Upper lobe of right lung (tissue), 1 donor: ENCODE measurements around the gene SLC10A3. TPM values are rescaled to one million over a fixed set of nuclear protein-coding genes. Genes with fewer than 3 reads are reported as not detected.

ENCODE experiments used
- ATAC-seq: fragments of 200-7000 bp; cut with Tn5 transposase; one replicate; pipeline ENCODE4 v1.9.1; 2020; ENCODE audit warnings: mild to moderate bottlenecking, moderate library complexity
- DNase-seq: peaks from one replicate; pipeline ENCODE4 v3.0.0-alpha.2; 2020
- H3K27ac ChIP-seq: fragments of 200-600 bp; one replicate; pipeline ENCODE4 v1.8.0; 2022
- H3K27me3 ChIP-seq: fragments of 200-600 bp; one replicate; pipeline ENCODE4 v1.8.0; 2022; ENCODE audit warnings: mild to moderate bottlenecking
- H3K36me3 ChIP-seq: fragments of 200-600 bp; one replicate; pipeline ENCODE4 v1.8.0; 2022
- H3K4me1 ChIP-seq: fragments of 200-600 bp; one replicate; pipeline ENCODE4 v1.8.0; 2022
- H3K4me3 ChIP-seq: fragments of 200-600 bp; one replicate; pipeline ENCODE4 v1.8.0; 2022; ENCODE audit warnings: mild to moderate bottlenecking
- H3K9me3 ChIP-seq: fragments of 200-600 bp; one replicate; pipeline ENCODE4 v1.8.0; 2022
- CTCF ChIP-seq: fragments of 200-600 bp; IDR thresholded peaks from one replicate; pipeline ENCODE4 v1.8.0; 2022; ENCODE audit warnings: antibody characterized with exemption
- intact Hi-C: fragments of 100-400 bp; cut with DNase I; formaldehyde crosslinking; loops from one replicate; pipeline ENCODE4 v1.11.0; 2022
- total RNA-seq: library from RNA; stranded (reverse); fragmentation: NEBNext Ultra II Directional; extraction: Animal tissue kit (Norgen Biotek cat#: 25700); gene quantifications from one replicate; pipeline ENCODE4 v1.2.1, GENCODE V29; 2021
- donor health status: DM: no; HTN: yes; CAD: no; lungs with severe emphysema.

The SLC10A3 gene
- total RNA-seq, 1 donor from 2014 or later = 23.7 TPM

GRCh38 chrX:154468217-154468616, 22.2 kb downstream of the SLC10A3 start:
- intact Hi-C loops = no loop called here
- Histone ChIP-seq H3K27me3 (no peaks in the 10 kb centered on the region), H3K4me3 (no peak overlapping the region), H3K36me3 (peaks cover 5% of the 10 kb centered on the region), H3K4me1 (no peaks in the 10 kb centered on the region), H3K9me3 (no peaks in the 10 kb centered on the region), H3K27ac (no peak overlapping the region)
- no peak for TF ChIP-seq CTCF
- ATAC-seq (no peak), DNase-seq (no peak)

- H3K4me1 ChIP-seq = no peaks in the 10 kb centered on the region
- H3K4me3 ChIP-seq = no peak overlapping the region
- H3K36me3 ChIP-seq = peaks cover 5% of the 10 kb centered on the region
- TF ChIP-seq CTCF = no peak
- no peak overlapping the region for H3K27ac ChIP-seq
- DNase-seq = no peak
- no peaks in the 10 kb centered on the region for H3K27me3 ChIP-seq
- no peaks in the 10 kb centered on the region for H3K9me3 ChIP-seq
- intact Hi-C loops = no loop called here
- no peak for ATAC-seq
These were observed 22.9 kb downstream of the SLC10A3 start for GRCh38 chrX:154467556-154467955.

GRCh38 chrX:154466907-154467306, 23.5 kb downstream of the SLC10A3 start:
- no peak overlapping the region for H3K27ac ChIP-seq
- H3K36me3 ChIP-seq = peaks cover 5% of the 10 kb centered on the region
- H3K9me3 ChIP-seq = no peaks in the 10 kb centered on the region
- H3K4me3 ChIP-seq = no peak overlapping the region
- ATAC-seq = no peak
- no peaks in the 10 kb centered on the region for H3K27me3 ChIP-seq
- H3K4me1 ChIP-seq = no peaks in the 10 kb centered on the region
- no peak for TF ChIP-seq CTCF
- no peak for DNase-seq
- intact Hi-C loops = no loop called here

- Histone ChIP-seq H3K4me3 (no peak overlapping the region), H3K27me3 (no peaks in the 10 kb centered on the region), H3K9me3 (no peaks in the 10 kb centered on the region), H3K27ac (no peak overlapping the region), H3K36me3 (peaks cover 5% of the 10 kb centered on the region), H3K4me1 (no peaks in the 10 kb centered on the region)
- DNase-seq (no peak), ATAC-seq (no peak)
- intact Hi-C loops = no loop called here
- no peak for TF ChIP-seq CTCF
These were observed 24.4 kb downstream of the SLC10A3 start for GRCh38 chrX:154466036-154466435.

- H3K27ac ChIP-seq = no peak overlapping the region
- ATAC-seq (no peak), DNase-seq (no peak)
- no peak overlapping the region for H3K4me3 ChIP-seq
- no peaks in the 10 kb centered on the region for H3K9me3 ChIP-seq
- intact Hi-C loops = no loop called here
- no peak for TF ChIP-seq CTCF
- no peaks in the 10 kb centered on the region for H3K4me1 ChIP-seq
- H3K27me3 ChIP-seq = no peaks in the 10 kb centered on the region
- peaks cover 5% of the 10 kb centered on the region for H3K36me3 ChIP-seq
These were observed 24.8 kb downstream of the SLC10A3 start for GRCh38 chrX:154465601-154466000.

- no peaks in the 10 kb centered on the region for H3K4me1 ChIP-seq
- no peak overlapping the region for H3K4me3 ChIP-seq
- TF ChIP-seq CTCF = no peak
- DNase-seq (no peak), ATAC-seq (no peak)
- no peak overlapping the region for H3K27ac ChIP-seq
- intact Hi-C loops = no loop called here
- H3K27me3 ChIP-seq = no peaks in the 10 kb centered on the region
- H3K9me3 ChIP-seq = no peaks in the 10 kb centered on the region
- H3K36me3 ChIP-seq = no peaks in the 10 kb centered on the region
These were observed 25.5 kb downstream of the SLC10A3 start for GRCh38 chrX:154464806-154465365.
